Ovary (tissue), 3 donors: ENCODE measurements around the gene AGR3.

ENCODE experiments used
- CTCF ChIP-seq, 3 donors: fragments of 450-650 bp in 2 of 3; fragments of 200-600 bp in 1 of 3; IDR thresholded peaks; one replicate each; pipeline versions ENCODE4 v1.5.1 to v1.8.0; 2016 to 2022; ENCODE audit warnings: antibody characterized with exemption in 3 of 3, mild to moderate bottlenecking in 1 of 3
- POLR2A ChIP-seq: fragments of 450-650 bp; IDR thresholded peaks from one replicate; pipeline ENCODE4 v1.6.1; 2017; ENCODE audit warnings: antibody characterized with exemption, mild to moderate bottlenecking, moderate library complexity
- donor health status: DM: no; HTN: no; CAD: no.

DNA sequence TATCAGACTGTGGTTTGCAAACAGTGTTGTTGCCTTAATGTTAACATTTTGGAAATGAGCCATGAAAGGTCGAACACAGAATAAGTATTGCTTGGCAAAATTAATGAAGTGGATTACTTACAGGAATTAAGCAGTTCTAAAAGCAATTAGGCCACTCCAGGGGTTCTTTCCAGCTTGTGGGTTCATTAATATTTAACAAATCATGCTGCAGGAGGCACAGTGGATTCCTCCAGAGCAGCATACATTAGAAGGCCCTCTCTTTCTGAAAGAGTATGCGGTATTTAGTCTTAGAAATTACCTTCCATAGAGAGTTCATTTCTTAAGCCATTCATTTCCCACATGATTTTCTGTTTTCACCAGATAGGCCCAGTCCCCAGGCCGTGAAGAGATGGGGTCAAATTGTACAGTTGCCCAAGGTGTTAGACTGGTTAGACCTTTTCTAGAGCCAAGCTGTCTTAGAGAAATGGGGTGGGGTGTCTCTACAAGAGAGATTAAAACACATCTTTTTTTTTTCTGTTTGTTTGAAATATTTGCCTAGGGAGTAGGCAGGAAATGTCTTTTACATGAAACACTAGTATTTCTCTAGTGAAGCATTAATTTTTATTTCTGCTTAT, 40.0 kb upstream of the AGR3 start:
- TF ChIP-seq CTCF (IDR thresholded peaks at IDR 0.05) (no peak), POLR2A (no peak)
